HG03103 (cell line): ENCODE results near the gene WDR4.
"Not testable (repeated sequence)": the region's sequence is repeated elsewhere in the genome, so short reads cannot be mapped to it uniquely, and the experiment has no call there.

ENCODE experiments used
- ATAC-seq: cut with Tn5 transposase; IDR thresholded peaks from one replicate; pipeline ENCODE4 v1.9.1; 2021; ENCODE audit warnings: low read depth; ENCODE audit not compliant: unreplicated experiment

The WDR4 gene

GRCh38 chr21:42820616-42821465 is 58.5 kb downstream of the WDR4 start:
- no peak for ATAC-seq

- ATAC-seq: no peak
These were observed 59.3 kb downstream of the WDR4 start for GRCh38 chr21:42819861-42820615.

GRCh38 chr21:42818328-42818749 is 61.0 kb downstream of the WDR4 start:
- no peak for ATAC-seq

GRCh38 chr21:42815217-42815616 is 64.1 kb downstream of the WDR4 start:
- no peak for ATAC-seq

GRCh38 chr21:42812528-42813241 is 66.7 kb downstream of the WDR4 start:
- ATAC-seq: not testable (repeated sequence)

GRCh38 chr21:42811960-42812359 is 67.4 kb downstream of the WDR4 start:
- ATAC-seq: no peak

- no peak for ATAC-seq
These were observed 69.5 kb downstream of the WDR4 start for GRCh38 chr21:42809577-42810475.

GRCh38 chr21:42809171-42809570 is 70.2 kb downstream of the WDR4 start:
- ATAC-seq: no peak

- ATAC-seq: no peak
These were observed 71.3 kb downstream of the WDR4 start for GRCh38 chr21:42807938-42808613.

- not testable (repeated sequence) for ATAC-seq
These were observed 71.9 kb downstream of the WDR4 start for GRCh38 chr21:42807293-42807895.

- ATAC-seq: no peak
These were observed 72.7 kb downstream of the WDR4 start for GRCh38 chr21:42806509-42807140.

- not testable (repeated sequence) for ATAC-seq
These were observed 77.7 kb downstream of the WDR4 start for GRCh38 chr21:42801616-42802015.

- no peak for ATAC-seq
These were observed 79.4 kb downstream of the WDR4 start for GRCh38 chr21:42799948-42800347.

- no peak for ATAC-seq
These were observed 79.8 kb downstream of the WDR4 start for GRCh38 chr21:42799516-42799915.
